H9 (cell line): ENCODE data around the gene AIF1. TPM values are rescaled to one million over a fixed set of nuclear protein-coding genes. Genes with fewer than 3 reads are reported as not detected.

Experiments used
- DNase-seq: peaks from one replicate; pipeline ENCODE4 v3.0.0-alpha.2; 2017
- H2AFZ ChIP-seq: one replicate; pipeline ENCODE4 v1.6.1; 2013; ENCODE audit warnings: mild to moderate bottlenecking, low read length, control low read depth, moderate library complexity
- H2AK5ac ChIP-seq: 2 replicates; pipeline ENCODE4 v1.6.1; 2013; ENCODE audit warnings: low read length, control low read depth, mixed read lengths; ENCODE audit not compliant: insufficient read length
- H2BK120ac ChIP-seq: one replicate; pipeline ENCODE4 v1.6.1; 2013; ENCODE audit warnings: low read depth, mild to moderate bottlenecking, low read length, control low read depth, inconsistent platforms; ENCODE audit not compliant: poor library complexity, severe bottlenecking
- H2BK12ac ChIP-seq: 2 replicates; pipeline ENCODE4 v1.6.1; 2013; ENCODE audit warnings: low read length, control low read depth, mixed read lengths, low read depth; ENCODE audit not compliant: insufficient read length
- H2BK15ac ChIP-seq: 2 replicates; pipeline ENCODE4 v1.6.1; 2013; ENCODE audit warnings: low read depth, low read length, control low read depth
- H2BK20ac ChIP-seq: one replicate; pipeline ENCODE4 v1.6.1; 2013; ENCODE audit warnings: low read depth, mild to moderate bottlenecking, low read length, control low read depth, inconsistent platforms; ENCODE audit not compliant: poor library complexity, severe bottlenecking
- H2BK5ac ChIP-seq: 2 replicates; pipeline ENCODE4 v1.6.1; 2013; ENCODE audit warnings: low read length, control low read depth, mixed read lengths; ENCODE audit not compliant: insufficient read length
- H3K14ac ChIP-seq: 2 replicates; pipeline ENCODE4 v1.6.1; 2013; ENCODE audit warnings: low read length, control low read depth; ENCODE audit not compliant: insufficient read depth
- H3K18ac ChIP-seq: 2 replicates; pipeline ENCODE4 v1.6.1; 2013; ENCODE audit warnings: low read depth, mild to moderate bottlenecking, mixed read lengths, low read length, control low read depth; ENCODE audit not compliant: insufficient read length
- H3K23ac ChIP-seq: 2 replicates; pipeline ENCODE4 v1.6.1; 2013; ENCODE audit warnings: low read length, control low read depth, mixed read lengths, low read depth; ENCODE audit not compliant: insufficient read length
- H3K23me2 ChIP-seq: 2 replicates; pipeline ENCODE4 v1.6.1; 2013; ENCODE audit warnings: low read depth, mild to moderate bottlenecking, mixed read lengths, low read length, control low read depth; ENCODE audit not compliant: insufficient read length, poor library complexity, severe bottlenecking
- H3K27ac ChIP-seq: 2 replicates; pipeline ENCODE4 v1.5.1; 2013; ENCODE audit warnings: low read length, control low read depth, mixed read lengths, low read depth; ENCODE audit not compliant: insufficient read length
- H3K27me3 ChIP-seq: 2 replicates; pipeline ENCODE4 v1.6.1; 2013; ENCODE audit warnings: low read length, control low read depth, inconsistent platforms; ENCODE audit not compliant: insufficient read depth
- H3K4ac ChIP-seq: 2 replicates; pipeline ENCODE4 v1.6.1; 2013; ENCODE audit warnings: low read depth, mild to moderate bottlenecking, control low read depth, inconsistent platforms, low read length, moderate library complexity
- H3K4me1 ChIP-seq: 2 replicates; pipeline ENCODE4 v1.6.1; 2013; ENCODE audit warnings: low read length, control low read depth, inconsistent platforms; ENCODE audit not compliant: insufficient read depth
- H3K4me2 ChIP-seq: 2 replicates; pipeline ENCODE4 v1.6.1; 2013; ENCODE audit warnings: low read length, control low read depth, mixed read lengths; ENCODE audit not compliant: insufficient read length, insufficient read depth
- H3K56ac ChIP-seq: 2 replicates; pipeline ENCODE4 v1.6.1; 2013; ENCODE audit warnings: low read depth, mild to moderate bottlenecking, mixed read lengths, low read length, control low read depth; ENCODE audit not compliant: insufficient read length
- H3K79me1 ChIP-seq: 2 replicates; pipeline ENCODE4 v1.6.1; 2013; ENCODE audit warnings: low read depth, mild to moderate bottlenecking, moderate library complexity, low read length, control low read depth, inconsistent platforms; ENCODE audit not compliant: insufficient read depth, poor library complexity, severe bottlenecking
- H3K79me2 ChIP-seq: 2 replicates; pipeline ENCODE4 v1.6.1; 2013; ENCODE audit warnings: low read length, control low read depth, inconsistent platforms; ENCODE audit not compliant: insufficient read depth
- H3K9ac ChIP-seq: 2 replicates; pipeline ENCODE4 v1.6.1; 2013; ENCODE audit warnings: low read length, control low read depth, mixed read lengths; ENCODE audit not compliant: insufficient read length; ENCODE audit errors: extremely low read depth
- H3K9me3 ChIP-seq: one replicate; pipeline ENCODE4 v1.6.1; 2013; ENCODE audit warnings: low read depth, low read length, inconsistent platforms; ENCODE audit not compliant: control insufficient read depth
- H3T11ph ChIP-seq: one replicate; pipeline ENCODE4 v1.6.1; 2013; ENCODE audit warnings: mild to moderate bottlenecking, low read length, control low read depth, inconsistent platforms
- H4K20me1 ChIP-seq: one replicate; pipeline ENCODE4 v1.6.1; 2013; ENCODE audit not compliant: control insufficient read depth, insufficient read length, insufficient read depth
- H4K5ac ChIP-seq: 2 replicates; pipeline ENCODE4 v1.6.1; 2013; ENCODE audit warnings: low read depth, mild to moderate bottlenecking, mixed read lengths, low read length, control low read depth; ENCODE audit not compliant: insufficient read length
- H4K8ac ChIP-seq: replicated peaks from 2 replicates; pipeline ENCODE4 v1.6.1; 2013; ENCODE audit warnings: low read length, control low read depth, mixed read lengths, low read depth; ENCODE audit not compliant: insufficient read length
- H4K91ac ChIP-seq: 2 replicates; pipeline ENCODE4 v1.6.1; 2013; ENCODE audit warnings: low read depth, mild to moderate bottlenecking, moderate library complexity, mixed read lengths, low read length, control low read depth; ENCODE audit not compliant: insufficient read length
- H3K27ac Mint-ChIP-seq, 3 experiments: 2 replicates in 2 of 3; 3 replicates in 1 of 3; pipeline ENCODE4 v1.8.0; 2020 to 2021; ENCODE audit warnings: mixed read lengths in 3 of 3, mild to moderate bottlenecking in 1 of 3, moderate library complexity in 1 of 3
- H3K27me3 Mint-ChIP-seq: 2 replicates; pipeline ENCODE4 v1.8.0; 2021; ENCODE audit warnings: low read depth, mild to moderate bottlenecking, moderate library complexity, mixed read lengths
- H3K36me3 Mint-ChIP-seq, 3 experiments: 2 replicates in 2 of 3; 3 replicates in 1 of 3; pipeline ENCODE4 v1.8.0; 2020 to 2021; ENCODE audit warnings: low read depth in 3 of 3, mixed read lengths in 3 of 3; ENCODE audit not compliant: insufficient read depth in 1 of 3
- H3K4me1 Mint-ChIP-seq, 2 experiments: 2 replicates each; pipeline ENCODE4 v1.8.0; 2020; ENCODE audit warnings: mixed read lengths in 2 of 2
- H3K4me3 Mint-ChIP-seq, 2 experiments: 2 replicates in 1 of 2; 3 replicates in 1 of 2; pipeline ENCODE4 v1.8.0; 2020 to 2021; ENCODE audit warnings: mild to moderate bottlenecking in 2 of 2, mixed read lengths in 2 of 2, moderate library complexity in 1 of 2
- H3K9me3 Mint-ChIP-seq, 2 experiments: 2 replicates in 1 of 2; 3 replicates in 1 of 2; pipeline ENCODE4 v1.8.0; 2020; ENCODE audit warnings: mild to moderate bottlenecking in 2 of 2, mixed read lengths in 2 of 2, moderate library complexity in 1 of 2
- WGBS: extraction: QIAGEN DNeasy Blood & Tissue Kit; methylation state at CpG from one replicate; pipeline ENCODE4 v1.1.7; 2013; ENCODE audit warnings: missing lambda C conversion rate, low lambda C conversion rate, mixed read lengths; ENCODE audit not compliant: insufficient read length; ENCODE audit errors: extremely low coverage; 5-methylcytosine and 5-hydroxymethylcytosine counted together
- total RNA-seq: library from RNA; stranded (reverse); gene quantifications from 2 replicates; pipeline ENCODE4 v1.2.1, GENCODE V29; 2021
- TF ChIP-seq, protein P1 (sequence below): fragments of 200-600 bp; sonication (generic); conservative IDR thresholded peaks from 3 replicates; pipeline ENCODE4 v1.8.0; 2021; ENCODE audit warnings: antibody characterized with exemption, mild to moderate bottlenecking

AIF1 gene
- total RNA-seq, 1 experiment from 2014 or later: 4.2 TPM

- H2BK5ac ChIP-seq: no peak within 1 kb of the TSS
- peak within 1 kb of the TSS; percentile 92 for H3K4me2 ChIP-seq
- peak within 1 kb of the TSS; percentile 93 to 98 for H3K4me3 Mint-ChIP-seq
- H3K27ac ChIP-seq: peak within 1 kb of the TSS; percentile 86
- H2AFZ ChIP-seq: no peak within 1 kb of the TSS
- no CpG with 5 or more reads among the region's 67 CpGs for WGBS
- H3K23me2 ChIP-seq: peaks cover 8% of the 10 kb centered on the region
- H3K18ac ChIP-seq: peak within 1 kb of the TSS; percentile 92
- H3K4ac ChIP-seq: no peak within 1 kb of the TSS; the same call in 1 of the 2 replicates
- H3K9me3 Mint-ChIP-seq: no peaks in the 10 kb centered on the region; a peak in 1 of 5 replicates
- no peak within 1 kb of the TSS for H3K56ac ChIP-seq
- H3K79me1 ChIP-seq: peaks cover 2% of the 10 kb centered on the region
- H3K14ac ChIP-seq: peak within 1 kb of the TSS; percentile 98
- H2BK20ac ChIP-seq: no peak within 1 kb of the TSS
- H3T11ph ChIP-seq: peak within 1 kb of the TSS; percentile 30
- peaks cover 7% of the 10 kb centered on the region for H3K4me1 ChIP-seq
- no peaks in the 10 kb centered on the region for H4K20me1 ChIP-seq
- no peak within 1 kb of the TSS for H3K23ac ChIP-seq
- peak; percentile 85 for DNase-seq
- H3K27me3 ChIP-seq: no peaks in the 10 kb centered on the region
- peak within 1 kb of the TSS; percentile 100 for H3K27ac Mint-ChIP-seq
- TF ChIP-seq, protein P1, sequence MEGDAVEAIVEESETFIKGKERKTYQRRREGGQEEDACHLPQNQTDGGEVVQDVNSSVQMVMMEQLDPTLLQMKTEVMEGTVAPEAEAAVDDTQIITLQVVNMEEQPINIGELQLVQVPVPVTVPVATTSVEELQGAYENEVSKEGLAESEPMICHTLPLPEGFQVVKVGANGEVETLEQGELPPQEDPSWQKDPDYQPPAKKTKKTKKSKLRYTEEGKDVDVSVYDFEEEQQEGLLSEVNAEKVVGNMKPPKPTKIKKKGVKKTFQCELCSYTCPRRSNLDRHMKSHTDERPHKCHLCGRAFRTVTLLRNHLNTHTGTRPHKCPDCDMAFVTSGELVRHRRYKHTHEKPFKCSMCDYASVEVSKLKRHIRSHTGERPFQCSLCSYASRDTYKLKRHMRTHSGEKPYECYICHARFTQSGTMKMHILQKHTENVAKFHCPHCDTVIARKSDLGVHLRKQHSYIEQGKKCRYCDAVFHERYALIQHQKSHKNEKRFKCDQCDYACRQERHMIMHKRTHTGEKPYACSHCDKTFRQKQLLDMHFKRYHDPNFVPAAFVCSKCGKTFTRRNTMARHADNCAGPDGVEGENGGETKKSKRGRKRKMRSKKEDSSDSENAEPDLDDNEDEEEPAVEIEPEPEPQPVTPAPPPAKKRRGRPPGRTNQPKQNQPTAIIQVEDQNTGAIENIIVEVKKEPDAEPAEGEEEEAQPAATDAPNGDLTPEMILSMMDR: no peak
- H2BK12ac ChIP-seq: no peak within 1 kb of the TSS
- H3K79me2 ChIP-seq: peaks cover 20% of the 10 kb centered on the region
- H3K9me3 ChIP-seq: no peaks in the 10 kb centered on the region
- no peak within 1 kb of the TSS for H4K91ac ChIP-seq
- peaks cover 21 to 26% of the 10 kb centered on the region in 2 experiments for H3K4me1 Mint-ChIP-seq
- peak within 1 kb of the TSS; percentile 90 for H2BK120ac ChIP-seq
- H2AK5ac ChIP-seq: no peak within 1 kb of the TSS
- H4K5ac ChIP-seq: no peak within 1 kb of the TSS
- peak within 1 kb of the TSS; percentile 91 for H3K9ac ChIP-seq
- H2BK15ac ChIP-seq: no peak within 1 kb of the TSS
- H3K27me3 Mint-ChIP-seq: no peaks in the 10 kb centered on the region
- H3K36me3 Mint-ChIP-seq: peaks cover 42 to 47% (median 47%) of the 10 kb centered on the region in 3 experiments
- H4K8ac ChIP-seq: no peak within 1 kb of the TSS
These were observed 5.7 kb downstream of the AIF1 start, which contains the start of gene PRRC2A for GRCh38 chr6:31620586-31621319. PRRC2A (plus strand) TSS chr6:31620715; CDS start chr6:31622790, 2,075 bp downstream.
